Measurements from ENCODE around the gene SLC25A51. TPM values are rescaled to one million over a fixed set of nuclear protein-coding genes. Genes with fewer than 3 reads are reported as not detected.
A peak's percentile ranks its signal among the peaks of the same experiment; 100 is the strongest.

The SLC25A51 gene
- total RNA-seq, 3 donors from 2014 or later (not counting 1 experiment from before 2014, with no cell fraction given) = 22.2 to 35.4 (median 33.7) TPM

DNA sequence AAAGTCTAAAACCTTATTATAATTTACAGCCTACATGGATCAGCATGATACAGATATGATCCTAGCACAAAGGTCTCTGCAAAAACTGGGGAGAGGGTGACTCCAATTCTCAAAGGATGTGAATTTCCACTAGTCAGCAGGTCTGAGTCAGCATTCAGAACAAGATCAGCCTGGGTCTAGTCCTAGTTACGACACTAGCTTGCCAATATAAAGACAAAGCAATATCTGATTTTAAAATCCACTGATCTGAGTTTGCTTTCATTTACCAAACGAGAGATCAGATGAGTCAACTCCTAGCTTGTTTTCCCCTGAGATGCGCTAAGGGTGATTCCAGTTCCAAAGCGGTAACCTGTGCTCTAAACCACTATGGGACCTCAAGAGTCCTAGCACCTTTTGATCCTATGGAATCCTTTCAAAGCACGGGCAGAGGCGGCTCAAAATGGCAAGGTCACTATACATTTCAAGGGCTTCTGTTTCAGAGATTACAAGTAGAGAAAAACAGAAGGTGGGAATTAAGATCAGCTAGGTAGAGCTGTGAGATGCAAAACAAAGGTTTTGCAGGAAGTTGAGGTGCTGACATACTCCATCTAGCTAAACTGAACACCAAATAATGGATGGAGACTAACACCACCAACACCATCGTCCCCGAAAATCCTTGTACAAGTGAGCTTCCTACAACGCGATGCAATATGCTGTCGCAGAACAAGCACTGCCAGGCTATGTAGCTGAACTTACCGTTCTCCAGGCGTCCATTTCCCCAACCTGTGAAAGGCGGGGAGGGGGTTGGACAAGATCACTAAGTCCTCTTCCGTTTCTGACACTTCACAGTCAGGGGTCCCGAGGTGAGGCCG, 906 bp downstream of the SLC25A51 start:
- H3K27ac ChIP-seq (ENCODE audit: low read length) = peak overlapping the region; percentile 78
- Mint-ChIP-seq H3K9me3 (no peaks in the 10 kb centered on the region), H3K4me1 (peaks cover 17 to 33% of the 10 kb centered on the region in 2 donors), H3K27me3 (ENCODE audit: low read depth in 2 of 2) (no peaks in the 10 kb centered on the region), H3K36me3 (no peaks in the 10 kb centered on the region), H3K4me3 (peak overlapping the region; percentile 94), H3K27ac (peak overlapping the region; percentile 57 to 94)
- TF ChIP-seq, protein P1, sequence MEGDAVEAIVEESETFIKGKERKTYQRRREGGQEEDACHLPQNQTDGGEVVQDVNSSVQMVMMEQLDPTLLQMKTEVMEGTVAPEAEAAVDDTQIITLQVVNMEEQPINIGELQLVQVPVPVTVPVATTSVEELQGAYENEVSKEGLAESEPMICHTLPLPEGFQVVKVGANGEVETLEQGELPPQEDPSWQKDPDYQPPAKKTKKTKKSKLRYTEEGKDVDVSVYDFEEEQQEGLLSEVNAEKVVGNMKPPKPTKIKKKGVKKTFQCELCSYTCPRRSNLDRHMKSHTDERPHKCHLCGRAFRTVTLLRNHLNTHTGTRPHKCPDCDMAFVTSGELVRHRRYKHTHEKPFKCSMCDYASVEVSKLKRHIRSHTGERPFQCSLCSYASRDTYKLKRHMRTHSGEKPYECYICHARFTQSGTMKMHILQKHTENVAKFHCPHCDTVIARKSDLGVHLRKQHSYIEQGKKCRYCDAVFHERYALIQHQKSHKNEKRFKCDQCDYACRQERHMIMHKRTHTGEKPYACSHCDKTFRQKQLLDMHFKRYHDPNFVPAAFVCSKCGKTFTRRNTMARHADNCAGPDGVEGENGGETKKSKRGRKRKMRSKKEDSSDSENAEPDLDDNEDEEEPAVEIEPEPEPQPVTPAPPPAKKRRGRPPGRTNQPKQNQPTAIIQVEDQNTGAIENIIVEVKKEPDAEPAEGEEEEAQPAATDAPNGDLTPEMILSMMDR (IDR thresholded peaks at IDR 0.05) = no peak
- H3K36me3 ChIP-seq (ENCODE audit: control insufficient read depth, insufficient read depth, low read length) = peaks cover 10% of the 10 kb centered on the region
- WGBS (ENCODE audit: insufficient coverage) = 18% methylated on average over 17 of the region's 17 CpGs
- no peaks in the 10 kb centered on the region for H3K9me3 ChIP-seq (ENCODE audit: control insufficient read depth, insufficient read depth, low read length)
- peak overlapping the region; percentile 58 for H3K4me3 ChIP-seq (ENCODE audit: low read length)
- DNase-seq = peak in 1 of 2 donors; percentile 14
- intact Hi-C loops (cut with micrococcal nuclease) = no loop called here
- no peaks in the 10 kb centered on the region for H3K27me3 ChIP-seq (ENCODE audit: control insufficient read depth, insufficient read depth, low read length)
- no peak for ATAC-seq
- peaks cover 17% of the 10 kb centered on the region for H3K4me1 ChIP-seq (ENCODE audit: control insufficient read depth, insufficient read depth, low read length)

- intact Hi-C loops (cut with micrococcal nuclease) = no loop called here
- Mint-ChIP-seq H3K9me3 (no peaks in the 10 kb centered on the region), H3K36me3 (no peaks in the 10 kb centered on the region), H3K27me3 (ENCODE audit: low read depth in 2 of 2) (no peaks in the 10 kb centered on the region), H3K4me3 (peak overlapping the region; percentile 94), H3K27ac (no peak overlapping the region), H3K4me1 (peaks cover 17 to 33% of the 10 kb centered on the region in 2 donors)
- H3K27ac ChIP-seq (ENCODE audit: low read length) = no peak overlapping the region
- no peaks in the 10 kb centered on the region for H3K9me3 ChIP-seq (ENCODE audit: control insufficient read depth, insufficient read depth, low read length)
- ATAC-seq = no peak
- no peak overlapping the region for H3K4me3 ChIP-seq (ENCODE audit: low read length)
- peaks cover 17% of the 10 kb centered on the region for H3K4me1 ChIP-seq (ENCODE audit: control insufficient read depth, insufficient read depth, low read length)
- peaks cover 14% of the 10 kb centered on the region for H3K36me3 ChIP-seq (ENCODE audit: control insufficient read depth, insufficient read depth, low read length)
- no peaks in the 10 kb centered on the region for H3K27me3 ChIP-seq (ENCODE audit: control insufficient read depth, insufficient read depth, low read length)
- TF ChIP-seq, protein P1 (IDR thresholded peaks at IDR 0.05) = no peak
- DNase-seq = no peak
These were observed 1.8 kb downstream of the SLC25A51 start for GRCh38 chr9:37902131-37902530.

GRCh38 chr9:37899041-37899440, 4.9 kb downstream of the SLC25A51 start:
- WGBS (ENCODE audit: insufficient coverage) = 100% methylated on average over 2 of the region's 2 CpGs
- intact Hi-C loops (cut with micrococcal nuclease) = no loop called here
- no peaks in the 10 kb centered on the region for H3K27me3 Mint-ChIP-seq (ENCODE audit: low read depth in 2 of 2)
- H3K4me3 Mint-ChIP-seq = no peak overlapping the region
- Histone ChIP-seq H3K27me3 (ENCODE audit: control insufficient read depth, insufficient read depth, low read length) (no peaks in the 10 kb centered on the region), H3K4me1 (ENCODE audit: control insufficient read depth, insufficient read depth, low read length) (peaks cover 8% of the 10 kb centered on the region), H3K27ac (ENCODE audit: low read length) (no peak overlapping the region), H3K4me3 (ENCODE audit: low read length) (no peak overlapping the region), H3K36me3 (ENCODE audit: control insufficient read depth, insufficient read depth, low read length) (peaks cover 29% of the 10 kb centered on the region), H3K9me3 (ENCODE audit: control insufficient read depth, insufficient read depth, low read length) (no peaks in the 10 kb centered on the region)
- H3K36me3 Mint-ChIP-seq = no peaks in the 10 kb centered on the region
- TF ChIP-seq, protein P1 (IDR thresholded peaks at IDR 0.05) = no peak
- ATAC-seq (no peak), DNase-seq (no peak)
- peaks cover 8 to 15% of the 10 kb centered on the region in 2 donors for H3K4me1 Mint-ChIP-seq
- no peaks in the 10 kb centered on the region for H3K9me3 Mint-ChIP-seq
- no peak overlapping the region for H3K27ac Mint-ChIP-seq

All from natural killer cell (primary cell).